NCI-H748 treated with DMSO at 0.1 percent for 48 hours (cell line): ENCODE data around the gene SLC8A2.

Experiments
- DNase-seq: peaks from one replicate; lab custom pipeline; 2025; lab: John Stamatoyannopoulos, UW

Gene SLC8A2

DNA sequence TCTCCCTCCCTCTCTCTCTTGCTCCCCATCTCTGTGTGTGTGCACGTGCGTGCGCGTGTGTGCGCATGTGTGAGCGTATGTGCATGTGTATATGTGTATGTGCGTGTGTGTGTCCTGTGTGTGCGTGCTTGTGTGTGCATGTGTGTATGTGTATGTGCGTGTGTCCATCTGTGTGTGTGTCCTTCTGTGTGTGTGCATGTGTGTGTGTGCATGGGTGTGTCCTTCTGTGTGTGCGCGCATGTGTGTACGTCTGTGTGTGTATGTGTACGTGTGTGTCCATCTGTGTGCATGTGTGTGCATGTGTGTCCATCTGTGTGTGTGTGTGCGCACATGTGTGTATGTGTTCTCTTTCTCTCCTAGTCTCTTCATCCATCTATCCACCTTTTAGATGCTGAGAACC, 12.2 kb downstream of the SLC8A2 start:
- no peak for DNase-seq

DNA sequence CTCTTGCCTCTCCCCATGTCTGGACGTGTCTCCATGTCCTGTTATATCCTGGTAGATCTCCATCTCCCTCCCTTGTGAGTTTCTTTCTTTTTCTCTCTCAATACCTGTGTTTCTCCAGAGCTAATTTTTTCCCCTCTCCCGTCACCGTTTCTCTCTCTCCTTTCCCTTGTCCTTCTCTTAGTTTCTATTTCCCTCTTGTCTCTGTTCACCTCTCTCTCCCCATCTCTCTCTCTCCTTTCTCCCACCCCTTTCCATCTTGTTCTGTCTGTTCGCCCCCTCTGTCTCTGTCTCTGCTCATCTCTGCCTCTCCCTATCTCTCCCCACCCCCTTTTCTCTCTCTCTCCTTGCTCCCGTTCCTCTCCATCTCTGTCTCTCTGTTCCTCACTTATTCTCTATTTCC, 13.0 kb downstream of the SLC8A2 start:
- DNase-seq = no peak

DNA sequence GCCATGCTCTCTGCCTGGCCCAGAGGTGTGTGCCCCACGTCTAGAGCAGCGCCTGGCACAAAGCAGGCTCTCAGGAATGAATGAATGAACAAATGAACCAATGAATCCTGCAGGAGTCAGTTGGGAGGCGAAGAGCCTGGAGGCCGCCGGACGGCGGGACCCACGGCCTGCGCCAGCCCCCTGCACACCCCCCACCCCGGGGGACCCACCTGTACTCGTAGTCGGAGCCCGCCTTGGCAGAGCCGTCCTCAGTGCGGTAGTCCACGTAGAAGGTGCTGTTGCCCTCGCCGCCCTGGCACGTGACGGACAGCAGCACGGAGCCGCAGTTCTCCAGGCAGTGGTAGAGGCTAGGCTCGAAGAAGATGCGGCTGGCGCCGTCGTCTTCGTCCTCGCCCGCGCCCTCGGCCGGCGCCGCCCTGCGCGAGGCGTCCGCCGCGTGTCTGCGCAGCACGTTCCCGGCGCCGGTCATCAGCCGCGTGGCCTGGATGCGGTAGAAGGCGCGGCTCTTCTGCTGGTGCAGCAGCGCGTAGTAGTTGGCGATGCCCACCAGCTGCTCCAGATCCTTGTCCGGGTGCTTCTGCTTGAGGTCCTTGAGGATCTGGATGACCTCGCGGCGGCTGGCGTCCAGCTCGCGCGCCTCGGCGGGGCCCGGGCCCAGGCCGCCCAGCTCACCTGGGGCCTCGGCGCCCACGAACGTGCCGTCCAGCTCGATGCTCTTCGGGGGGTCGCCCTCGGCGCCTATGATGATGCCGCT, 14.8 kb downstream of the SLC8A2 start:
- no peak for DNase-seq

- no peak for DNase-seq
These were observed 21.2 kb downstream of the SLC8A2 start for GRCh38 chr19:47450478-47450877.

GRCh38 chr19:47448360-47448727, 23.3 kb downstream of the SLC8A2 start:
- DNase-seq = no peak

DNA sequence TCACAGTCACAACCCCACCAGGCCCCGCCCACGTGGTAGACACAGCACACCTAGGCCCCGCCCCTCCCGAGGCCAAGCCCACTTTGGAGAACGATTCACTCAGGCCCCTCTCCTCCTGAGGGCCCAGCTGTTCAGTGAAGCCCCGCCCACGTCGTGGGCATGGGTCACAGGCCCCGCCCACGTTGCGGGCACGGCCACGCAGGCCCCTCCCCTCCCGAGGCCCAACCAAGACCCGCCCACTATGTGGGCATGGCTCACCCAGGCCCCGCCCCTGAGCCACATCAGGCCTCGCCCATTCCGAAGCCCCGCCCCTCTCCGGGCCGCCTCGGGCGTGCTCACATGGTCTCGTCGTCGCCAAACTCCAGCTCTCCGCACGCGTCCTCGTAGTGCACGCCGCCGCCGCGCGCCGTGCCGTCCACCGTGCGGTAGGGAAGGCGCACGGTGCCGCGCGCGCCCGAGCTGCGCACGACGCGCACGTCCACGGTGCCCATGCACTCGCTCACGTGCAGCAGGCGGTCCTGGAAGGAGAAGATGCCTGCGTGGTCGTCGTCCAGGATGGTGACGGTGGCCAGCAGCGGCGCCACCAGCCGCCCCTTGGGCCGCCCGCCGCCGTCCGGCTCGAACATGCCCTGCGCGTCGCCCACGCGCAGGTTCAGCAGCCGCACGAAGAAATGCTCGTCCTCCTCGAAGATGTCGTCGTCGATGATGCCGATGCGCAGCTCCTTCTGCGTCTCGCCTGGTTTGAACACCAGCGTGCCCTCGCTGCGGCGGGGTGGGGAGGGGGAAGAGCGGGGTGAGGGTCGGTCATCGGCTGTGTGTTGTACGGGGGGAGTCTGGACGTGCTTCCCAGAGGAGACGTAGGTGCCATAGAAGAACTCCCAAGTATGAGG, 24.0 kb downstream of the SLC8A2 start:
- DNase-seq = no peak

DNA sequence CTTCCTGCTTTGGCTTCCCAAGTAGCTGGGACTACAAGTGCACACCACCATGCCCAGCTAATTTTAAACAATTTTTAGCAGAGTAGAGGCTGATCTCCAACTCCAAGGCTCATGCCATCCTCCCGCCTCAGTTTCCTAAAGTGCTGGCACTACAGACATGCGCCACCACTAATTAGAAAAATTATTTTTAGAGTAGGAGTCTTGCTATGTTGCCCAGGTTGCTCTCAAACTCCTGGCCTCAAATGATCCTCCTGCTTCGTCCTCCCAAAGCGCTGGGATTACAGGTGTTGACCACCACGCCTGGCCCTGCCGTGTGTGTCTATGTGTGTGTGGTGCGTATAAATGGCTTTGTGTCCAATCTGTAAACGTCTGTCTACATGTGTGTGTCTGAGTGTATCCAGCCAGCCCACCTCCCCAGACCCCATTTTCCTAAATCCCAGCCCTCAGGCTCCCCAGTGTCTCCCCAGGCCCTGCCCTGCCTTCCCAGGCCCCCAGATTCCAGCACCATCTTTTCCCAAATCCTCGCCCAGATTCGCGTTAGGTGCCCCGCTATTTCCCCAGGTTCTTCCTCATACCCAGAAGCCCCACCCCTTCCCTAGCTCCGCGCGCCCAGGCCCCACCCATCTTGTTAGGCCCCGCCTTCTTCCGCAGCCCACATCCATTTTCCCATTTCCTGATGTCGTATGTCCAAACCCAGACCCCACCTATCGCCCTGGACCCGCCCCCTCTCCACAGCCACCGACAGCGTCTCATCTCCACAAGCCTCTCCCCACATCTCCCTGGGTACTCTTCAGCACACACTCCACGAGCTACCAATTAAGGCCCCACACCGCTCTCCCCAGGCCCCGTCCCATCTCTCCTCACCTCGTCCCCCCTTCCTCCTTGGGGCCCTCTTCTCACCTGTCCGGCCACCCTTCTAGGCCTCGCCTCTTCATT, 24.9 kb downstream of the SLC8A2 start:
- DNase-seq = peak; percentile 30

DNA sequence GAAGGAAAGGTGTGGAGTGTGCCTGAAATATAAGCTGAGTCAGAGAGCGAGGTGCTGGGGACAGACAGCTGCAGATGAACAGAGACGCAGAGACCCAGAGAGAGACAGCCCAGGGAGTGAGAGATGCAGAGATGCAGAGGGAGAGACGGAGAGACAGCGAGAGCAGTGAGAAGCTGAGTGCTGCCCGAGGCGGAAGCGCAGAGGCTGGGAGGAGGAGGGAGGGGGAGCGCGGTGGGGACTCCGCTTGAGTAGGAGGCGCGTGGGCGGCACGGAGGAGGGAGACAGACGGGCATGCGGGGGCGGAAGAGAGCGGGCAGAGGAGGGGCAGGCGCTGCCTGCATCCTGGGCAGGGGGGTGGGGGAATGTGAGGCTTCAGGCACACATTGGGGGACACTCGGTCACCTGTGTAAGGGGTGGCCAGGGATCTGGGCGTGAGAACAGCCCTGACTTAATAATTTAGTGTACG, 25.7 kb downstream of the SLC8A2 start:
- peak; percentile 38 for DNase-seq

DNA sequence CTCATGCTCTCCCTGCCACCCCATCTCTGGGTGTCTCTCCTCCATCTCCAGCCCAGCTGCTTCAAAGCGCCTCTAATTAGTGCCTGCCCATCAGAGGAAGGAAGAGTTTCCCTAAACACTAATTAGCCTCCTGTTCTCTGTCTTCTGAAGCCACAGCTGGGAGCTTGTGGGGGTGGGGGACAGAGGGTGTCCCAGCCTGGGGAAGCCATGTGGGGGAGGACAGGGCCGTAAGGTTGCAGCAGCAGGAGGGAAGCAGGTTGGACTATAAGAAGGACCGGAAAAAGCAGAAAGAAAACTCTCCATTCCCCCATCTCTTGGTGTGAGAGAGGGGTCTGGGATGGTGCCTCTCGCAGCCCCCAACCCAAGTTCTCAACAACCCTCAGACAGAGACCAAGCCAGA, 26.2 kb downstream of the SLC8A2 start:
- no peak for DNase-seq

- no peak for DNase-seq
These were observed 27.3 kb downstream of the SLC8A2 start for GRCh38 chr19:47444388-47444821.

DNA sequence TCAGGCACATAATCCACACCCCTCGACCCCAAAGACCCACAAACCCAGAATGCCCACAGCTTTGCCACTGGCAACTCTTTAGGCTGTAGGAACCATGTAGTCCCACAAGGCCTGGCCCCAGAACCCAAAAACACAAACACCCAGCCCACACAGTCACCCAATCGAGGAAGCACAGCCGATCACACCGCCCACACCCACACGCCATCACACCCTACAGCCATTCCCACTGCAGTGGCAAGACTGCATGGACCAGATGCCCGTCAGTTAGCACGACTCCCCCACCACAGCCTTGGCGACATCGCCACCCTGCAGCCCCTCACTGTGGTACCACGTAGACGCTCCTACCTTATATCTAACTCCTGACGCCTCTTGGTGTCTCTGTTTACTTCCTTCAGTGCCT, 28.4 kb downstream of the SLC8A2 start:
- DNase-seq = no peak

GRCh38 chr19:47438793-47439220, 32.9 kb downstream of the SLC8A2 start:
- DNase-seq = no peak

DNA sequence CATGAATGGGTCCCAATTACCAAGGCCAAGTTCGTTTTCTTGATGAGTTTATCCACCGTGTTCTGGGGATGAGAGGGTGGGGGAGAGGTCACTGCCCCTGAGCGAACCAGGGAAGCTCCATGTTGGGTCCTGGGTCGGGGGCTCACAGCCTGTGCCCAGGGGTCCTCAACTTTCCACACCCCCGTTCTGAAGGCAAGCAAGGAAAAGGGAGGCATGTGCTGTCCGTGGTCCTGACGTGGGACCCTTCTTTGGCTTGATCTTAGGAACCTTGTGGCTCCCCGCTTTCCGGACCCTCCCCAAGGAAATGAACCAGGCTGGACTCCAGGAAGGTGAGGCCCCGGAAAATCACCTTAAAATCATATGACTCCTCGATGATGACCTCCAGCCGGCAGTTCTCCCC, 34.2 kb downstream of the SLC8A2 start:
- DNase-seq = no peak

DNA sequence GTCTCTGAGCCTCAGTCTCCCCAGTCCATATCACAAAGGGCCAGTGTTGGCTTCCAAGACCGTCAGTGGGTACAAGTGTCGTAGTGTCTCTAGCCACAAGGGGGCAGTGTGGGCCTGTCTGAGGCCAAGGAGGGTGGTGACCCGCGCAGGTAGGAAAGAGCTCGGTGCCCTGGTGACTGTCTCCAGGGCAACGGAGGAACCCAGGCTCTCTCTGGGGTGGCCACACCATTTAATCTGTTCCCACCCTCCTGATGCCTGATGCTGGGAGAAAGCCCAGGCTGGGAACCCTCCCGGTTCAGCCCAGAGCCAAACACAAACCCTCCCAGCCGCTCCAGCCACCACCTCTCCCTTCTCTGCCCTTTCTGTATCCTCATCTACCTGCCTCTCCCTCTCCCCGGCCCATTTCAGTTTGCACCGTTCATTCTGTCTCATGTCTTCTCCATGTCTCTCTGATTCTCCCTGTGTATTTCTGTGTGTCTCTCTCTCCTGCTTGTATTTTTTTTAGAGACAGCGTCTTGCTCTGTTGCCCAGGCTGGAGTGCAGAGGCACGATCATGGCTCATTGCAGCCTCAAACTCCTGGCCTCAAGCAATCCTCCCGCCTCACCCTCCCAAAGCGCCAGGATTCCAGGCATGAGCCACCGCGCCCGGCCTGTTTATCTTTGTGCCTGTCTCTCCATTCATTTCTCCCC, 34.8 kb downstream of the SLC8A2 start:
- DNase-seq = peak; percentile 93

GRCh38 chr19:47435883-47436417, 35.7 kb downstream of the SLC8A2 start:
- DNase-seq = no peak

DNA sequence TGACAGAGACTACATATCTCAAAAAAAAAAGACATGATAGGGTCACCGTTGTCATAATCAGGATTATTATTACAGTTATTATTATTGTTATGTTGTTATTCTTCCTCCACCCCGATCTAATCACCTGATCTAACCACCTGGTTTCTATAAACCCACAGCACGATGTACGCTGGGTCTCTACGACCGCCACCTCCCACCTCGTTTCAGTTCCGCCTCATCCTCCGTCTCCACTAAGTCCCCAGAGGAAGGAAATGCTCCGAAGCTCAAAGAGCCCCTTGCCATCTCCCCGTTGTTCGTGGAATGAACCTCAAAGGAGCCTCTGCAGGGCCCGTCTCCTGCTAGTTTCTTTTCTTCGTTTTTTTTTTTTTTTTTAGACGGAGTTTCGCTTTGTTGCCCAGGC, 36.5 kb downstream of the SLC8A2 start:
- no peak for DNase-seq

DNA sequence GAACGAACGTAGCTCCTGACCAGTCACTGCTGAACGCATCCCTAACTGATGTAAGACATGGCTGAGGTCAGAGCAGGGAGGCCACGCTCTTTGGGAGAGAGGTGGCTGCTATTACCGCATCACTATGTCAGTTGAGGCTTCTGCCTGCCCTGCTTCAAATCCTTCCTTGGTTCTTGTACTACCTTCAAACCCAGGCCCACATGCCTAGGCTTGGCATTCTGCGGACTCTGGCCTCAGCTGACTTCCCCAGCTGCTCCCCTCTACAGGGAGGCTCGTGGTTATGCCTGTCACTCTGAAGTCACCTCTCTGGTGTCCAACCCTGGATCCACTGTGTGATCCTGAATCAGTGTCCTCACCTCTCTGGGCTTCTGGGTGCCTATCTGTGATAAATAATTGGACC, 37.6 kb downstream of the SLC8A2 start:
- DNase-seq = no peak

GRCh38 chr19:47433121-47433520, 38.6 kb downstream of the SLC8A2 start:
- DNase-seq = no peak

DNA sequence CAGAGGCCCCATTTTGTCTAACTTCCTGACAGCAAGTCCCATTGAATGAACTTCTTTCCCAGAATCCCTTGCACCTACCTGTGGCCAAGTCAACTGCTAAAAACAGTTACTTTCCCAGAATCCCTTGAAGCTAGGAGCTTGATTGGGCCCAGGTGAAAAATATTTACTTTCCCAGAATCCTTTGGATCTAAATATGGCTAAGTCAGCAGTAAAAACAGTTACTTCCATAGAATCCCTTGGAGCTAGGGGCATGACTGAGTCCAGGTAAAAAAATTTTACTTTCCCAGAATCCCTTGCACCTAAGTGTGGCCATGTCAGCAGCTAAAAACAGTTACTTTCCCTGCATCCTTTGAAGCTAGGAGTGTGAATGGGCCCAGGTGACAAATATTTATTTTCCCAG, 39.2 kb downstream of the SLC8A2 start:
- no peak for DNase-seq

DNA sequence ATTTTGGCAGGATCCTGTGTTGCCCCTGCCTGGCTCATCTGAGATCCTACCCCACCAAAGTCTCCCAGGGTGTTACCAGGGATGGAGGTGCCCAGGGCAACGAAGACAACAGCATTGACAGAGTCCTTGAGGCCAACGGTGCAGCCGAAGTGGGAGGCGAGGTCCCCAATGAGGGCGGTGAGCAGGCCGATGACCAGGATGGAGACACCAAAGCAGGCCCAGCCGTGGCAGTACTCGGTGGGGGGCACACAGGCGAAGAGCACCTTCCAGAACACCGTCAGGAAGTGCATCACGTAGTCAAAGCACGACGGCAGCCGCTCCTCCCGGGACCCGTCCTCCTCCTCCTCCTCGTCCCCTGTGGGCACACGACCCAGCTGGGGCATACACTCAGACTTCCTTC, 39.6 kb downstream of the SLC8A2 start:
- DNase-seq = no peak
